HG03064 (cell line): ENCODE data around the gene CRMP1.

Experiments used
- ATAC-seq: cut with Tn5 transposase; IDR thresholded peaks from one replicate; pipeline ENCODE4 v1.9.1; 2021; ENCODE audit warnings: low read depth; ENCODE audit not compliant: unreplicated experiment

Gene CRMP1

GRCh38 chr4:5801696-5802095 lies 91.2 kb downstream of the CRMP1 start:
- no peak for ATAC-seq

DNA sequence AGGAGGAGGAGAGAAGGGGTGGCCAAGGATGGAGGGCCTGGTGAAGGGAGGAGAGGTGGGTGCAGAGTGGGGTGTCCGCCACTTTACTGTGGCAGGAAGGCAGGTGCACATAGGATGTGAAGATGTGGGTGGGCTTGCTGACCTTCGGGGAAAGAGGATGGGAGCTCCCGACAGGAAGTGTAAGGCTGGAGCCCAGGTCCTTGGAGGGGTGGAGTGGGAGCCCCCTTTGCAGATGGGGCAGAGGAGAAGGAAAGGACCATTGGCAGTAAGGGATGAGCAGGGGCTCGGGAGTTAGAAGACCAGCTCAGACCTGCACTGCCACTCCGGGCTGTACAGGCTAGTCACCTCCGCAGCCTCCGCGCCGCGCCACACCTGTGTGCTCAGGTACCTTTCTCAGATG lies 92.4 kb downstream of the CRMP1 start:
- ATAC-seq, result no peak

- no peak for ATAC-seq
Observed at GRCh38 chr4:5799406-5799805, 93.5 kb downstream of the CRMP1 start.

DNA sequence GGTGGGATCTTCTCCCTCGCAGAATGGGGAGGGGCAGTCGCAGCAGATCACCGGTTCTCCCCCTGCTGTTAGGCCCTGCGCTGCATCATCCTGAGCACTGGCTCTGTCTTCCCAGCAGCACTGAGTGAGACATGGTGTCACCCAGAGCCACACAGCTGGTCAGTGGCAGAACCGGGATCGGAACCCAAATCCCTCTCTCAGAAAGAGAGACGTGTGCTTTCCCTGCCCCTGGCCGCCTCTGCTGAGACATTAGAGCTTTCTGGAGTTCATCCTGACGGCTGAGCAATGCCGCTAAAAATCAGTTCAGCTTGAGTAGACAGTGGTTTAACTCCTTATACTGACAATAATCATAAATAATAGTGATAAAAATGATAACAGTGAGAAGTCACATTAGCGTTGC lies 93.9 kb downstream of the CRMP1 start:
- no peak for ATAC-seq

GRCh38 chr4:5798462-5798861 lies 94.4 kb downstream of the CRMP1 start:
- no peak for ATAC-seq

DNA sequence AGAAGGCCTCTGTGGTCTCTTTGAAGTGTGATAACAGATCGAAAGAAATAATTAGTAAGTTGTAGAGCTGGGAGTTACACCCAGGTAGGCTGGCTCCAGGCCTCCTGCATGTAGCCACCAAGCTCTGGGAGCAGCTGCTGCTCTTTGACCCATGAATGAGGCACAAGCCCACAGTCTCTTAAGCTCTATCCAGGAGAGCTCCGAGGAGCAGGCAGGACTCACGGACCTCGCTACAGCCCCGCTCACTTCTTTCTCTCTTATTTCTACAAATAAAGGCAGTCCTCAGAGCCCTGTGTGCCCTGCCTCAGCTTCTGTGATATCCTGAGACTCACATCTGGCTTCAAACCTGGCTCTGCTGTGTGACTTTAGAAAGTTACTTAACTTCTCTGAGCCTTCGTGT lies 95.0 kb downstream of the CRMP1 start:
- no peak for ATAC-seq

DNA sequence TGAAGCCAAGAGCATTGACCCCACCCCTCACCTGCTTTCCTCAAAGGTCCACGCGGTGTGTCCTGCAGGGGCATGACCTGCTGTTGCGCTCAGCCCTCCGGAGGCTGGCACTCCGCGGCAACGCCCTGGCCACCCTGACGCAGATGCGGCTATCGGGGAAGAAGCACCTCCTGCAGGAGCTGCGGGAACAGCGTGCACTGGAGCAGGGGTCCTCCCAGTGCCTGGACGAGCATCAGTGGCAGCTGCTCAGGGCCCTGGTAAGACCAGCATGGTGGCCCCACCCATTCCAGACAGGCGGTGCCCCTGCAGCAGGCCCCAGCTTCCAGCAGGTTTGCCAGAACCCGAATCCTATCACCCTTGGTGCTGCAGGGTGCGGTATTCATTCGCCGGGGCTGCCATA lies 95.9 kb downstream of the CRMP1 start:
- no peak for ATAC-seq

DNA sequence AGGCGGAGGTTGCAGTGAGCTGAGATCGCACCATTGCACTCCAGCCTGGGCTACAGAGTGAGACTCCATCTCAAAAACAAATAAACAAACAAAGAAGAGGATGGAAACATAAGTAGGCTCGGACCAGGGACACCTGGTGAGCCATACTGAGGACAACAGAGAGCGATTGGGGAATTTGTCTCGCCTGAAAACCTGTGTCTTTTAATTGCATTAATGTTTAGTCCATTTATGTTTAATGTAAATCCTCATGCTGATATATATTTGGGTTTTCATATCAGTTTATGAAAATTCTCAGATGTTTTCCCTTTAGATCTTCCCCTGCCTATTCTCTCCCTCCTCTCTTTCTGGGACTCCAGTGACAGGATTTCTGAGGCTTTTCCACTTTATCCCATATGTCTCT lies 97.3 kb downstream of the CRMP1 start:
- ATAC-seq, result no peak

GRCh38 chr4:5793514-5793913 lies 99.4 kb downstream of the CRMP1 start:
- no peak for ATAC-seq

- no peak for ATAC-seq
Observed at GRCh38 chr4:5791654-5792053, 101.2 kb downstream of the CRMP1 start.

GRCh38 chr4:5790546-5790857 lies 102.4 kb downstream of the CRMP1 start:
- ATAC-seq, result no peak

GRCh38 chr4:5789141-5789540 lies 103.7 kb downstream of the CRMP1 start:
- ATAC-seq, result no peak

DNA sequence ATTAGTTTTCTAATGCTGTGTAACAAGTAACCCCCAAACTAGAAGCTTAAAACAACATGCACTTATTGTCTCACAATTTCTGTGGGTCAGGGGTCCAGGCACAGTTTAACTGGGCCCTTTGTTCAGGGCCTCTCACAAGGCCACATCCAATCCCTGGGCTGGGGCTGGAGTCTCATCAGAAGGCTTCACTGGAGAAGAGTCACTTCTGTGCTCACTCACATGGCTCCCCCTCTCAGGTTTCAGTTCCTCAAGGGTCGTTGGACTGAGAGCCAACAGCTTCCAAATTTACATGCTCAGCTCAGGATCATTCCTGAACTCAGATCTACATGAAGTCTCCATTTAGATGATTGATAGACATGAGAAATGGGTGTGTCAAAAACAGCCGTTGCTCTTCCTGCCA lies 104.7 kb downstream of the CRMP1 start:
- ATAC-seq, result no peak

DNA sequence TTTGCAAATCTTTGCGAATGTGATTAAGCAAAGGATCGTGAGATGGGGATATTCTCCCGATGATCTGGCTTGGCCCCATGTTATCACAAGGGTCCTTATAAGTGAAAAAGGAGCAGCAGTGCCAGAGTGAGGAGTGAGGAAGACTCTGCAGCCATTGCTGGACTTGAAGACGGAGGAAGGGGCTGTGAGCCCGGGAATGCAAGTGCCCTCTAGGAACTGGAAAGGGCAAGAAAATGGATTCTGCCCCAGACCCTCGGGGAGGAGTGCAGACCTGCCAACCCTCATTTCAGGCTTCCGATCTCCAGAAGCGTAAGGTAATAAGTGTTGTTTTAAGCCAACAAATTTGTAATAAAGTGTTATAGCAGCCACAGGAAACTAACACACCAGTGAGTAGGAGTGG lies 105.6 kb downstream of the CRMP1 start:
- no peak for ATAC-seq

DNA sequence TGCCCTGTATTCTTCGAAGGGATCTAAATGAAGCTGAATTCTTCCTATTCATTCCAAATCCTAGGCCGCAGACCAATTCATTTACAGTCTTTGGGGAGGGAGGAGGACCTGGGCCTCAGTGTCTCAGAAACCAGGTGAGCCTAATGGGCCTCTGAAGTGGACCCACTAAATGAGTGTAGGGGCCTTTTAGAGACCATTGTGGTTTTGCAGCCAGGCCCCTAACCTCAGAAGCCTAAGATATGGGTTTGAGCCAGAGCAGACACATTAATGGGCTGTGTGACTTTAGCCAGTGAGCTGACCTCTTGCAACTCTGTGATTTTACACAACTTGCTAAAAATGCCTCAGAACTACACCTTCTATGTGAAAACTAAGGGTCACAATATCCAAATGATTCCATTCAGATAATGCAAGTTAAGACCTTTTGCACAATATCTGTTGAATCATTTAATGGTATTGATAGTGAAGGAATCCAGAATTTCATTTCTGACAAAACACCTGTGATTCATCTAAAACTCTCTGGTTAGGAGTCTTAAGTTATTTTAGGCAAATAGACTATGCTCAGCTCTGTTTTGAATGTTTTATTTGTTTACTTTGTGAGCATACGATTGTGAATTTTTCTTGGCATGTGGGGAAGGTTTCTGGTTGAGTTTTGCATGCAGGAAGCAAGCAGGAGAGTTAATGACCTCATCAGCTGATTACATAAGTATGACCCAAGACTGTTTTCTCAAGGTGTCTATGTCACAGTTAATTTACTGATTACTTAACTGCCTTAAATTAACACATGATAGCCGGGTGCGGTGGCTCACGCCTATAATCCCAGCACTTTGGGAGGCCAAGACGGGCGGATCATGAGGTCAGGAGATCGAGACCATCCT lies 106.8 kb downstream of the CRMP1 start:
- ATAC-seq, result no peak

DNA sequence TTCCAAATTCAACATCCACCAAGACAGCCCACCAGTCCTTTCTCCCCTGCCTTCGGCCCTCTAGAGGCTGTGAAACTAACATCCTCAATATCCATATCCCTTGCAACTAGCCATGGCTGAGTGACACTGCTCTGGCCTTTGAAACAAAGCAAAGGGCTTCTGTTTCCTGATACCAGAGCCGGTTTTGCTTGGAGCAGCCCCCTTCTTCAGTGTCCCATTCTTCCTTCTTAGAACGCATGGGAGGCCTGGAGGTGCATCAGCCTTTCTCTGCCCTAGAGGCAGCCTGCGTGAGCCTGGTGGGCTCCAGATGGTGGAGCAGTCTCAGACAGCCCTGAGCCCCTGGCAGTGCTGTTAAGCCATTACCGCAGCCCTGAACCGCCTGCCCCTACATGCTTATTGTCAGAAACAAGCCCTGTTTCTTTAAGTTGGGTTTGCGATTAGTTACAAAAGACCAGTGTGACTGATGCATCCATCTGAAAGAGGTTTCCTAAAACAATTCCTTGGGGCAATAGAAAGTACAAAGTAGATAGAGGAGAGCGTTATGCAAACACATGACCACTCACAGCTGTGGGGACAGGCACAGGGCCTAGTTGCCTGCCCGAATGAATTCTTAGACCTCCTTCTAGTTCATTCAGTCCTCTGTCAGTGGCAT lies 107.8 kb downstream of the CRMP1 start:
- ATAC-seq, result no peak

GRCh38 chr4:5784021-5784420 lies 108.9 kb downstream of the CRMP1 start:
- ATAC-seq, result no peak

DNA sequence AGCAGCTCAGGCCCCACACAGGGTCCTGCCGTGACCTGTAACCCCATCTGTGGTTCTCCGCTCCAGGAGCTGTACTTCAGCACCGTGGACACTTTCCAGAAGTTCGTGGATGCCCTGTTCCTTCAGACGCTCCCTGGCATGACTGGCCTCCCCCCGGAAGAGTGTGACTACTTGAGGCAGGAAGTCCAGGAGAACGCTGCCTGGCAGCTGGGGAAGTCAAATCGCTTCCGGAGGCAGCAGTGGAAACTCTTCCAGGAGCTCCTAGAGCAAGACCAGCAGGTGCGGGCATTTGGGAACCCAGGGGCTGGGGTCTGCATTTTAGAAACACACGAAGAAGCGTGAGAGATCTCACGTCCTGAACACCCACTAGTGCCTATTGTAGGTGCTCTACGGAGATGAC lies 109.4 kb downstream of the CRMP1 start:
- ATAC-seq, result no peak

GRCh38 chr4:5782829-5783476 lies 109.9 kb downstream of the CRMP1 start:
- no peak for ATAC-seq

GRCh38 chr4:5781691-5782090 lies 111.2 kb downstream of the CRMP1 start:
- no peak for ATAC-seq

- no peak for ATAC-seq
Observed at GRCh38 chr4:5780831-5781480, 111.9 kb downstream of the CRMP1 start.
